Left ventricle myocardium inferior (tissue), 1 donor: ENCODE results near the gene BID. TPM values are rescaled to one million over a fixed set of nuclear protein-coding genes. Genes with fewer than 3 reads are reported as not detected.
A peak's percentile ranks its signal among the peaks of the same experiment; 100 is the strongest.

Experiments used
- DNase-seq: peaks from one replicate; pipeline ENCODE4 v3.0.0-alpha.2; 2020
- H3K27ac ChIP-seq: fragments of 200-600 bp; replicated peaks from 2 replicates; pipeline ENCODE4 v1.8.0; 2021
- H3K27me3 ChIP-seq: fragments of 200-600 bp; 2 replicates; pipeline ENCODE4 v1.8.0; 2021; ENCODE audit warnings: low read depth
- H3K36me3 ChIP-seq: fragments of 200-600 bp; 2 replicates; pipeline ENCODE4 v1.8.0; 2021
- H3K4me1 ChIP-seq: fragments of 200-600 bp; 2 replicates; pipeline ENCODE4 v1.8.0; 2021
- H3K4me3 ChIP-seq: fragments of 200-600 bp; 2 replicates; pipeline ENCODE4 v1.8.0; 2021; ENCODE audit warnings: mild to moderate bottlenecking, moderate library complexity
- H3K9me3 ChIP-seq: fragments of 200-600 bp; replicated peaks from 2 replicates; pipeline ENCODE4 v1.8.0; 2021
- intact Hi-C: fragments of 100-400 bp; cut with micrococcal nuclease; formaldehyde crosslinking; loops from one replicate; pipeline ENCODE4 v1.11.0; 2022
- total RNA-seq: library from RNA; stranded (reverse); fragmentation: NEBNext Ultra II Directional; extraction: Animal tissue kit (Norgen Biotek cat#: 25700); gene quantifications from one replicate; pipeline ENCODE4 v1.2.1, GENCODE V29; 2021
- TF ChIP-seq, protein P1 (sequence below): fragments of 200-600 bp; IDR thresholded peaks from 2 replicates; pipeline ENCODE4 v1.8.0; 2021; ENCODE audit warnings: antibody characterized with exemption, mild to moderate bottlenecking, borderline replicate concordance
- donor health status: DM: no; HTN: yes; CAD: no; lungs with severe emphysema.

BID gene
- total RNA-seq, 1 donor from 2014 or later: 14.5 TPM

GRCh38 chr22:17773606-17774205 lies 563 bp downstream of the BID start:
- H3K27me3 ChIP-seq: no peaks in the 10 kb centered on the region
- TF ChIP-seq, protein P1, sequence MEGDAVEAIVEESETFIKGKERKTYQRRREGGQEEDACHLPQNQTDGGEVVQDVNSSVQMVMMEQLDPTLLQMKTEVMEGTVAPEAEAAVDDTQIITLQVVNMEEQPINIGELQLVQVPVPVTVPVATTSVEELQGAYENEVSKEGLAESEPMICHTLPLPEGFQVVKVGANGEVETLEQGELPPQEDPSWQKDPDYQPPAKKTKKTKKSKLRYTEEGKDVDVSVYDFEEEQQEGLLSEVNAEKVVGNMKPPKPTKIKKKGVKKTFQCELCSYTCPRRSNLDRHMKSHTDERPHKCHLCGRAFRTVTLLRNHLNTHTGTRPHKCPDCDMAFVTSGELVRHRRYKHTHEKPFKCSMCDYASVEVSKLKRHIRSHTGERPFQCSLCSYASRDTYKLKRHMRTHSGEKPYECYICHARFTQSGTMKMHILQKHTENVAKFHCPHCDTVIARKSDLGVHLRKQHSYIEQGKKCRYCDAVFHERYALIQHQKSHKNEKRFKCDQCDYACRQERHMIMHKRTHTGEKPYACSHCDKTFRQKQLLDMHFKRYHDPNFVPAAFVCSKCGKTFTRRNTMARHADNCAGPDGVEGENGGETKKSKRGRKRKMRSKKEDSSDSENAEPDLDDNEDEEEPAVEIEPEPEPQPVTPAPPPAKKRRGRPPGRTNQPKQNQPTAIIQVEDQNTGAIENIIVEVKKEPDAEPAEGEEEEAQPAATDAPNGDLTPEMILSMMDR: no peak
- H3K4me1 ChIP-seq: peaks cover 27% of the 10 kb centered on the region
- no peaks in the 10 kb centered on the region for H3K9me3 ChIP-seq
- intact Hi-C loops: no loop called here
- H3K36me3 ChIP-seq: no peaks in the 10 kb centered on the region
- peak; percentile 38 for DNase-seq
- H3K4me3 ChIP-seq: peak overlapping the region; percentile 88
- peak overlapping the region; percentile 81 for H3K27ac ChIP-seq

GRCh38 chr22:17772958-17773605 lies 1.2 kb downstream of the BID start:
- H3K36me3 ChIP-seq: no peaks in the 10 kb centered on the region
- no peak for DNase-seq
- H3K27me3 ChIP-seq: no peaks in the 10 kb centered on the region
- H3K9me3 ChIP-seq: no peaks in the 10 kb centered on the region
- intact Hi-C loops: no loop called here
- TF ChIP-seq, protein P1: no peak
- H3K4me3 ChIP-seq: peak overlapping the region; percentile 88
- H3K4me1 ChIP-seq: peaks cover 27% of the 10 kb centered on the region
- H3K27ac ChIP-seq: no peak overlapping the region

DNA sequence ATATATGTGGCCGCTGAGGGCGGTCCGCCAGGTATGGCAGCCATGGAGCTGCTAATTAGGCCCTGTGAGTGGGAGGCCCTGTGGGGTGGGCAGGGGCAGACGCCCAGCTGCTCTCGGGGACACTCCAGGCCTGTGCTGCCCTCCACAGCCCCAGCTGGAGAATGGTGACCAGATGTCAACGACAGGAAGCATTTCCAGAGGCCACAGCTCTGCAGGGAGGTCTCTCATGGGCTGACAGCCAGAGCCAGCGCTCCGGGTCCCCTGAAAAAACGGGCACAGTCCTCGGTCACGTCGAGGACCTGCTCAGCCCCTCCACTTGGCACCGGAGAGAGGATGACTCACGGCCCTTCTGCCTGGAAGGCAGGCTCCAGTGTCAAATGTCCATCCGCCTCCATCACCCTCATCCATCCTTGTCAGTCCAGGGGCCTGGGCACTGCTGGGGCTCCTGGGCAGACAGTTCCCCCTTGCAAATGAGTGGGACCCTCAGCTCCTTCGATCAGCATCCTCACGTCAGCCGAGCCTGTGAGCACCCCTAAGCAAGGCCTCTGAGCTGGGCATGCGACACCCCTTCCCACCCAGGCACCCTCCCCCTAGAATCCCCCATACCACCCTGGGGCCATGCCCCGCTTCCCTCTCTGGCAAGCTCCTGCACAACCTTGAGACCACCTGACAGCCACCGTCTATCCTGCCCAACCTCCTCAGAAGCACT lies 1.9 kb downstream of the BID start:
- no peak overlapping the region for H3K27ac ChIP-seq
- no peaks in the 10 kb centered on the region for H3K36me3 ChIP-seq
- no peak for DNase-seq
- TF ChIP-seq, protein P1: no peak
- intact Hi-C loops: no loop called here
- peak overlapping the region; percentile 88 for H3K4me3 ChIP-seq
- no peaks in the 10 kb centered on the region for H3K27me3 ChIP-seq
- no peaks in the 10 kb centered on the region for H3K9me3 ChIP-seq
- H3K4me1 ChIP-seq: peaks cover 27% of the 10 kb centered on the region

GRCh38 chr22:17770180-17771077 lies 3.8 kb downstream of the BID start:
- Histone ChIP-seq H3K9me3 (no peaks in the 10 kb centered on the region), H3K4me1 (peaks cover 27% of the 10 kb centered on the region), H3K27ac (no peak overlapping the region), H3K27me3 (no peaks in the 10 kb centered on the region), H3K4me3 (no peak overlapping the region), H3K36me3 (no peaks in the 10 kb centered on the region)
- no peak for DNase-seq
- TF ChIP-seq, protein P1: no peak
- intact Hi-C loops: no loop called here

DNA sequence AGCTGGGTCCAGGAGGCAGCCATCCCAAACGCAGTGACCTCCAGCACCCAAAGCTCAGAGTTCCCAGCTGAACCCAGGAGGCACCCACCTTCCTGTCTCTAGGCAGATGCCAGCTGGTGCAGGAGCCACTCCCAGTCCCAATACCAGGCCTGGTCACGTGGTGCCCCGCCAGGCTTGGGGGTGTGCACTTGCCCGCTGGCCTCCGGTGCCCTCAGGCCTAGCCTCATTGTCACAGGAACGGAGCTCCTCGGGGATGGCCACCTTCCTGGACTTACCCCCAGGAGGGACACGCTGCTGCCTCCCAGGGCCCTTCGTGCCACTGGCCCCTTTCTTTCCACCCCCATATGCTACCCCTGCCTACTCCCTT lies 4.6 kb downstream of the BID start:
- TF ChIP-seq, protein P1: no peak
- Histone ChIP-seq H3K27ac (no peak overlapping the region), H3K9me3 (no peaks in the 10 kb centered on the region), H3K4me3 (no peak overlapping the region), H3K4me1 (peaks cover 22% of the 10 kb centered on the region), H3K27me3 (no peaks in the 10 kb centered on the region), H3K36me3 (no peaks in the 10 kb centered on the region)
- no peak for DNase-seq
- intact Hi-C loops: no loop called here
